K562 (cell line): Measurements from ENCODE around the gene ZKSCAN3. TPM values are rescaled to one million over a fixed set of nuclear protein-coding genes. Genes with fewer than 3 reads are reported as not detected.

Experiments used
- BCOR ChIP-seq: fragments of 450-650 bp; IDR thresholded peaks from 2 replicates; pipeline ENCODE4 v1.6.1; 2016
- CBX1 ChIP-seq: sonication (generic); IDR thresholded peaks from 2 replicates; pipeline ENCODE4 v1.6.1; 2016; ENCODE audit warnings: antibody characterized with exemption, low read depth, mild to moderate bottlenecking
- GTF2F1 ChIP-seq: IDR thresholded peaks from 2 replicates; pipeline ENCODE4 v1.6.1; 2011; ENCODE audit warnings: low read depth, low read length, improper control_type of control experiment
- HLTF ChIP-seq: fragments of 450-650 bp; IDR thresholded peaks from 2 replicates; pipeline ENCODE4 v1.6.1; 2016
- JUNB ChIP-seq: fragments of 450-650 bp; formaldehyde crosslinking; conservative IDR thresholded peaks from 2 replicates; pipeline ENCODE4 v1.4.0; 2020; ENCODE audit warnings: mild to moderate bottlenecking
- MYNN ChIP-seq, 2 experiments: sonication (generic); formaldehyde crosslinking in 1 of 2; IDR thresholded peaks; 2 replicates each; pipeline versions ENCODE4 v1.5.0 to v1.6.1; 2016 to 2020; ENCODE audit warnings: antibody characterized with exemption in 1 of 2, missing genetic modification reagents in 1 of 2
- NFRKB ChIP-seq: fragments of 450-650 bp; IDR thresholded peaks from 2 replicates; pipeline ENCODE4 v1.6.1; 2016; ENCODE audit warnings: low read depth
- POLR2AphosphoS5 ChIP-seq: IDR thresholded peaks from 2 replicates; pipeline ENCODE4 v1.6.1; 2011; ENCODE audit warnings: mild to moderate bottlenecking, low read depth, low read length, moderate library complexity; ENCODE audit not compliant: control insufficient read depth, insufficient read depth
- PTBP1 ChIP-seq: fragments of 200-400 bp; formaldehyde crosslinking; IDR thresholded peaks from 2 replicates; pipeline ENCODE4 v1.6.1; 2017; ENCODE audit warnings: low read depth, low read length
- SIRT6 ChIP-seq: IDR thresholded peaks from one replicate; pipeline ENCODE4 v1.6.1; 2012; ENCODE audit warnings: low read depth, mild to moderate bottlenecking, control low read depth, inconsistent platforms, low read length, moderate library complexity
- SMARCA5 ChIP-seq: fragments of 450-650 bp; IDR thresholded peaks from 2 replicates; pipeline ENCODE4 v1.6.1; 2016
- ZNF263 ChIP-seq: sonication (generic); formaldehyde crosslinking; IDR thresholded peaks from 2 replicates; pipeline ENCODE4 v1.8.0; 2022; ENCODE audit warnings: mild to moderate bottlenecking, missing genetic modification reagents, borderline replicate concordance
- ZNF584 ChIP-seq: fragments of 200-800 bp; sonication (Bioruptor generic); IDR thresholded peaks from 2 replicates; pipeline ENCODE4 v1.6.1; 2016; ENCODE audit warnings: low read depth, mild to moderate bottlenecking, missing genetic modification characterization, missing compliant biosample characterization
- polyA plus RNA-seq, 8 experiments: library from polyadenylated mRNA; depleted of rRNA in 4 of 8; stranded (reverse) in 5 of 8; unstranded in 3 of 8; fragments of >200 nt; fragmentation: Nextera tagmentation in 2 of 8; fragmentation: Illumina TruSeq in 1 of 8; extraction: Ambion mirVana in 2 of 8; extraction: Trizol in 1 of 8; gene quantifications; 2 replicates each; pipeline versions ENCODE4 v1.2.1 to v1.2.3, GENCODE V29; 2011 to 2014; ENCODE audit warnings: inconsistent platforms in 1 of 8, missing spikeins in 1 of 8
- total RNA-seq, 7 experiments: library from RNA; depleted of rRNA in 6 of 7; stranded (reverse); fragments of >200 nt in 6 of 7; fragmentation: Illumina TruSeq in 2 of 7; extraction: Trizol in 2 of 7; gene quantifications; 2 replicates each; pipeline versions ENCODE4 v1.2.1 to v1.2.3, GENCODE V29; 2011 to 2021; ENCODE audit warnings: low replicate concordance in 1 of 7
- TF ChIP-seq, protein P1 (sequence below): fragments of 250-450 bp; sonication (Bioruptor Pico); IDR thresholded peaks from 2 replicates; pipeline ENCODE4 v1.4.0; 2020; ENCODE audit warnings: mild to moderate bottlenecking, moderate library complexity
- TF ChIP-seq, protein P2 (sequence below): fragments of 450-650 bp; IDR thresholded peaks from 2 replicates; pipeline ENCODE4 v1.6.1; 2018; ENCODE audit not compliant: partially characterized antibody
- TF ChIP-seq, protein P3 (sequence below): IDR thresholded peaks from 3 replicates; pipeline ENCODE4 v1.6.1; 2011; ENCODE audit warnings: borderline replicate concordance, mild to moderate bottlenecking, moderate library complexity; ENCODE audit not compliant: insufficient read length; ENCODE audit errors: extremely low read depth

ZKSCAN3 gene
- total and polyA plus RNA-seq, 9 of the 15 experiments (the other 6 are each of a cell fraction or from before 2014, with no cell fraction given) = 3.0 to 12.4 (median 10.2) TPM

DNA sequence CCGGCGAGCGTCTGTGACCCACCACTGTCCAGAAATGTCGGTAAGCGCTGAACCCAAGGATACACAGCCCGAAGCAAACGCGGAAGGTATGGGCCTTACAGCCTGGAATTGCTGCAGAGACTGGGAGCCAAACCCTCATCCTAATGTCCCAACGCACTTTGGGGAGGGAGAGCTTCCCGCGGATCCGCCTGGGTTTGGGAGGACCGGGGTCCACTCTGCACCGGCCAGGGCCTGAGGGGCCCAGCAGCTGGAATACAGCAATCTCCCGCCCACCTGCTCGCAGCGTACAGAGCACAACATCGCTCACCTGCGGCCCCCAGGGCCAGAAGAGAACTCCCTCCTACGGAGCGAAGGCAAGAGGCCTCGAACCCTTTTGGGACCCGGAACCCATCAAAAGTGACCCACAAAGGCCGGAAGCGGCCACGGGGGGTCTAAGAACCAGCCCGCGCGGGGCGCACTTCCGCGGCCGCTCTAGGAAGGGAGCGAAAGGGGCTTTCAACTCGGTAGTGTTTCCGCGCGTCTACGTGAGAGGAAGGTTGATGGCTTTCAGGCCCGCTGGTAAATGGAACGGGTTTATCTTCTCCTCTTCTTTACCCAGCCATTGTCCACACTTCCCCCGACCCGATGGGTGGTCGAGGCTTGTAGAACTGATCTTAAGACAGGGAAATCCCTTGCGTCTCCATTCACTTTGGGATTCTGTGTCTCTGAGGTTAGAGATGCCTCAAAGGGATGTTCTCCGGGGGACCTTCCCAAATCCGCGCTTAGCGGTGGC, 49.8 kb downstream of the ZKSCAN3 start, which contains the start of gene ZSCAN12 (continued):
- 0 out of 2 replicates have a peak, but pooled peaks have one; percentile 70 for TF ChIP-seq ZNF584 (CRISPR knock-in tag)
- TF ChIP-seq, protein P1, sequence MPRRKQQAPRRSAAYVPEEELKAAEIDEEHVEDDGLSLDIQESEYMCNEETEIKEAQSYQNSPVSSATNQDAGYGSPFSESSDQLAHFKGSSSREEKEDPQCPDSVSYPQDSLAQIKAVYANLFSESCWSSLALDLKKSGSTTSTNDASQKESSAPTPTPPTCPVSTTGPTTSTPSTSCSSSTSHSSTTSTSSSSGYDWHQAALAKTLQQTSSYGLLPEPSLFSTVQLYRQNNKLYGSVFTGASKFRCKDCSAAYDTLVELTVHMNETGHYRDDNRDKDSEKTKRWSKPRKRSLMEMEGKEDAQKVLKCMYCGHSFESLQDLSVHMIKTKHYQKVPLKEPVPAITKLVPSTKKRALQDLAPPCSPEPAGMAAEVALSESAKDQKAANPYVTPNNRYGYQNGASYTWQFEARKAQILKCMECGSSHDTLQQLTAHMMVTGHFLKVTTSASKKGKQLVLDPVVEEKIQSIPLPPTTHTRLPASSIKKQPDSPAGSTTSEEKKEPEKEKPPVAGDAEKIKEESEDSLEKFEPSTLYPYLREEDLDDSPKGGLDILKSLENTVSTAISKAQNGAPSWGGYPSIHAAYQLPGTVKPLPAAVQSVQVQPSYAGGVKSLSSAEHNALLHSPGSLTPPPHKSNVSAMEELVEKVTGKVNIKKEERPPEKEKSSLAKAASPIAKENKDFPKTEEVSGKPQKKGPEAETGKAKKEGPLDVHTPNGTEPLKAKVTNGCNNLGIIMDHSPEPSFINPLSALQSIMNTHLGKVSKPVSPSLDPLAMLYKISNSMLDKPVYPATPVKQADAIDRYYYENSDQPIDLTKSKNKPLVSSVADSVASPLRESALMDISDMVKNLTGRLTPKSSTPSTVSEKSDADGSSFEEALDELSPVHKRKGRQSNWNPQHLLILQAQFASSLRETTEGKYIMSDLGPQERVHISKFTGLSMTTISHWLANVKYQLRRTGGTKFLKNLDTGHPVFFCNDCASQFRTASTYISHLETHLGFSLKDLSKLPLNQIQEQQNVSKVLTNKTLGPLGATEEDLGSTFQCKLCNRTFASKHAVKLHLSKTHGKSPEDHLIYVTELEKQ (CRISPR knock-in tag) = no peak
- TF ChIP-seq MYNN (IDR thresholded peaks at IDR 0.05) = 0 out of 2 replicates have a peak, but pooled peaks have one; percentile 42
- no peak for TF ChIP-seq MYNN (CRISPR knock-in tag; IDR thresholded peaks at IDR 0.05)
- peak; percentile 65; the same call in 1 of the 2 replicates for TF ChIP-seq ZNF263 (CRISPR knock-in tag)
- TF ChIP-seq SIRT6 = no peak
- TF ChIP-seq BCOR = peak; percentile 58
- TF ChIP-seq, protein P2, sequence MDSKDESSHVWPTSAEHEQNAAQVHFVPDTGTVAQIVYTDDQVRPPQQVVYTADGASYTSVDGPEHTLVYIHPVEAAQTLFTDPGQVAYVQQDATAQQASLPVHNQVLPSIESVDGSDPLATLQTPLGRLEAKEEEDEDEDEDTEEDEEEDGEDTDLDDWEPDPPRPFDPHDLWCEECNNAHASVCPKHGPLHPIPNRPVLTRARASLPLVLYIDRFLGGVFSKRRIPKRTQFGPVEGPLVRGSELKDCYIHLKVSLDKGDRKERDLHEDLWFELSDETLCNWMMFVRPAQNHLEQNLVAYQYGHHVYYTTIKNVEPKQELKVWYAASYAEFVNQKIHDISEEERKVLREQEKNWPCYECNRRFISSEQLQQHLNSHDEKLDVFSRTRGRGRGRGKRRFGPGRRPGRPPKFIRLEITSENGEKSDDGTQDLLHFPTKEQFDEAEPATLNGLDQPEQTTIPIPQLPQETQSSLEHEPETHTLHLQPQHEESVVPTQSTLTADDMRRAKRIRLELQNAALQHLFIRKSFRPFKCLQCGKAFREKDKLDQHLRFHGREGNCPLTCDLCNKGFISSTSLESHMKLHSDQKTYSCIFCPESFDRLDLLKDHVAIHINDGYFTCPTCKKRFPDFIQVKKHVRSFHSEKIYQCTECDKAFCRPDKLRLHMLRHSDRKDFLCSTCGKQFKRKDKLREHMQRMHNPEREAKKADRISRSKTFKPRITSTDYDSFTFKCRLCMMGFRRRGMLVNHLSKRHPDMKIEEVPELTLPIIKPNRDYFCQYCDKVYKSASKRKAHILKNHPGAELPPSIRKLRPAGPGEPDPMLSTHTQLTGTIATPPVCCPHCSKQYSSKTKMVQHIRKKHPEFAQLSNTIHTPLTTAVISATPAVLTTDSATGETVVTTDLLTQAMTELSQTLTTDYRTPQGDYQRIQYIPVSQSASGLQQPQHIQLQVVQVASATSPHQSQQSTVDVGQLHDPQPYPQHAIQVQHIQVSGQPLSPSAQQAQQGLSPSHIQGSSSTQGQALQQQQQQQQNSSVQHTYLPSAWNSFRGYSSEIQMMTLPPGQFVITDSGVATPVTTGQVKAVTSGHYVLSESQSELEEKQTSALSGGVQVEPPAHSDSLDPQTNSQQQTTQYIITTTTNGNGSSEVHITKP = peak; percentile 40
- TF ChIP-seq HLTF = peak; percentile 79; the same call in 1 of the 2 replicates
- TF ChIP-seq, protein P3, sequence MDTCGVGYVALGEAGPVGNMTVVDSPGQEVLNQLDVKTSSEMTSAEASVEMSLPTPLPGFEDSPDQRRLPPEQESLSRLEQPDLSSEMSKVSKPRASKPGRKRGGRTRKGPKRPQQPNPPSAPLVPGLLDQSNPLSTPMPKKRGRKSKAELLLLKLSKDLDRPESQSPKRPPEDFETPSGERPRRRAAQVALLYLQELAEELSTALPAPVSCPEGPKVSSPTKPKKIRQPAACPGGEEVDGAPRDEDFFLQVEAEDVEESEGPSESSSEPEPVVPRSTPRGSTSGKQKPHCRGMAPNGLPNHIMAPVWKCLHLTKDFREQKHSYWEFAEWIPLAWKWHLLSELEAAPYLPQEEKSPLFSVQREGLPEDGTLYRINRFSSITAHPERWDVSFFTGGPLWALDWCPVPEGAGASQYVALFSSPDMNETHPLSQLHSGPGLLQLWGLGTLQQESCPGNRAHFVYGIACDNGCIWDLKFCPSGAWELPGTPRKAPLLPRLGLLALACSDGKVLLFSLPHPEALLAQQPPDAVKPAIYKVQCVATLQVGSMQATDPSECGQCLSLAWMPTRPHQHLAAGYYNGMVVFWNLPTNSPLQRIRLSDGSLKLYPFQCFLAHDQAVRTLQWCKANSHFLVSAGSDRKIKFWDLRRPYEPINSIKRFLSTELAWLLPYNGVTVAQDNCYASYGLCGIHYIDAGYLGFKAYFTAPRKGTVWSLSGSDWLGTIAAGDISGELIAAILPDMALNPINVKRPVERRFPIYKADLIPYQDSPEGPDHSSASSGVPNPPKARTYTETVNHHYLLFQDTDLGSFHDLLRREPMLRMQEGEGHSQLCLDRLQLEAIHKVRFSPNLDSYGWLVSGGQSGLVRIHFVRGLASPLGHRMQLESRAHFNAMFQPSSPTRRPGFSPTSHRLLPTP = no peak
- TF ChIP-seq CBX1 = peak; percentile 99
- peak; percentile 98 for TF ChIP-seq NFRKB
- TF ChIP-seq PTBP1 = no peak
- peak; percentile 17; the same call in 1 of the 2 replicates for TF ChIP-seq GTF2F1
- no peak for TF ChIP-seq JUNB (CRISPR knock-in tag)
- TF ChIP-seq POLR2AphosphoS5 = peak; percentile 96
- TF ChIP-seq SMARCA5 = peak; percentile 38; the same call in 1 of the 2 replicates
